Upper lobe of left lung (tissue), 4 donors: ENCODE measurements around the gene ATP2A3.

Source experiments
- POLR2A ChIP-seq, 4 donors: fragments of 450-650 bp; IDR thresholded peaks; one replicate each; pipeline ENCODE4 v1.5.1; 2016 to 2017; ENCODE audit warnings: antibody characterized with exemption in 4 of 4, mild to moderate bottlenecking in 2 of 4
- POLR2AphosphoS5 ChIP-seq, 2 donors: sonication (generic); formaldehyde crosslinking; IDR thresholded peaks; one replicate each; pipeline ENCODE4 v1.5.1; 2017; ENCODE audit warnings: antibody characterized with exemption in 2 of 2
- TF ChIP-seq, protein P1 (sequence below), 6 experiments: fragments of 450-650 bp in 4 of 6; fragments of 200-600 bp in 2 of 6; sonication (generic) in 2 of 6; IDR thresholded peaks; one replicate each; pipeline ENCODE4 v1.5.1; 2016 to 2019; ENCODE audit warnings: antibody characterized with exemption in 6 of 6

DNA sequence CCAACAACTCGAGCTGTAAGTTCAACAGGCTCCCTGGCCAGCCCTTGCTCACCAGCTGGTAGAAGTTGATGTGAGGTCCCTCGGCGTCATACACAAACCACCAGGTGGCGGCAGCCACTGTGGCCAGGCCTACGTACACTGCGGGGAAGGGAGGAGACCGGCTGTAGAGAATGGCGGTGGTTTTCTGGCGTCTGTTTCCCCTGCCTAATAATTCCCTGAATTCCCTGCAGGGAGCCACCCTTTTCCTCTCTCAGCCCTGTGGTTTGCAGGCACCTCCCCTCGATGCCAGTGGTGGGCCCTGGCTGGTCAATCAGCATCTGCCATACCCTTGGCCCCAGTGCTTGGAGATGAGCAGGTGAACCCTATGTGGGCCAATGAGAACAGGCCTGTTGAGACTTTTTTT is 29.1 kb downstream of the ATP2A3 start:
- TF ChIP-seq, protein P1, sequence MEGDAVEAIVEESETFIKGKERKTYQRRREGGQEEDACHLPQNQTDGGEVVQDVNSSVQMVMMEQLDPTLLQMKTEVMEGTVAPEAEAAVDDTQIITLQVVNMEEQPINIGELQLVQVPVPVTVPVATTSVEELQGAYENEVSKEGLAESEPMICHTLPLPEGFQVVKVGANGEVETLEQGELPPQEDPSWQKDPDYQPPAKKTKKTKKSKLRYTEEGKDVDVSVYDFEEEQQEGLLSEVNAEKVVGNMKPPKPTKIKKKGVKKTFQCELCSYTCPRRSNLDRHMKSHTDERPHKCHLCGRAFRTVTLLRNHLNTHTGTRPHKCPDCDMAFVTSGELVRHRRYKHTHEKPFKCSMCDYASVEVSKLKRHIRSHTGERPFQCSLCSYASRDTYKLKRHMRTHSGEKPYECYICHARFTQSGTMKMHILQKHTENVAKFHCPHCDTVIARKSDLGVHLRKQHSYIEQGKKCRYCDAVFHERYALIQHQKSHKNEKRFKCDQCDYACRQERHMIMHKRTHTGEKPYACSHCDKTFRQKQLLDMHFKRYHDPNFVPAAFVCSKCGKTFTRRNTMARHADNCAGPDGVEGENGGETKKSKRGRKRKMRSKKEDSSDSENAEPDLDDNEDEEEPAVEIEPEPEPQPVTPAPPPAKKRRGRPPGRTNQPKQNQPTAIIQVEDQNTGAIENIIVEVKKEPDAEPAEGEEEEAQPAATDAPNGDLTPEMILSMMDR (IDR thresholded peaks at IDR 0.05) = peak; percentile 53 to 89 (median 76)
- TF ChIP-seq POLR2A (IDR thresholded peaks at IDR 0.05) = no peak
- TF ChIP-seq POLR2AphosphoS5 (IDR thresholded peaks at IDR 0.05) = no peak
